ENCODE measurements around the gene PACSIN2.

The PACSIN2 gene

DNA sequence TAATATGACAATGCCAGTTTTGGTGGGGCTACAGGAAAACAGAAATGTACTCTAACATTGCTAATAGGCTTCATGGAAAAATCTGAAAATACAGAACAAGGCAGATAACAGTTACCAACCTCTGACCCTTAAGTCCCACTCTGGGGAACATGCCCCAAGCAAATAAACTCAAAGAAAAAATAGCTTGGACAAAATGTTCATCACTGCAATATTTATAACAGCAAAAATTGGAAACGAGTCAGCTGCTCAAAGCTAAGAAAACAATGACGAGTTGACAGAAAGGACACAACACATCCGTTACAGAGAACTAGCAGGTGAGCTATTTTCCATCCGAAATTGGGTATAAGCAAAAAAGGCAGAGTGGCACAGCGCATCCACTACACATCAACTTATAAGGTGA, 70.5 kb downstream of the PACSIN2 start:
- H3K27me3 ChIP-seq (replicated peaks; ENCODE audit: control insufficient read depth, insufficient read depth, low read length): no peaks in the 10 kb centered on the region

DNA sequence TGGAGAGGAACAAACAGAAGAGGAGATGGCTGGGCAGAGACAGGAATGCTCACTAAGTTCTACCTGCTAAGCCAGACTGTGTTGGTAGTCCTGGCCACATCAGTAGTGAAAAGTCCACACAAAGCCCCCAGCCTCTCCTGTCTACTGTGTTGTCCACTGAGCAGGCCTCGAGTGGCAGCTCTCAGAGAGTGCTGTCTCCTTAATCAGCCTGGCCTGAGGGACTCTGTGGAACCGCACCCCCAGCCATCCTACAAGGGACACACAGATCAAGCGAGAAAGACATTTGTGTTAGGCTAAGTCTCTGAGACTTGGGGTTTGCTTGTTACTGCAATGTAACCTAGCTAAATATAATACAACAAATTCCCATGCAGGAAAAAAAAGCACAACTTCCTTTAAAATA, 71.0 kb downstream of the PACSIN2 start:
- Histone ChIP-seq H3K36me3 (ENCODE audit: control insufficient read depth, insufficient read depth, low read length) (no peaks in the 10 kb centered on the region; the same call in none of the 2 replicates), H3K27me3 (replicated peaks; ENCODE audit: control insufficient read depth, insufficient read depth, low read length) (no peaks in the 10 kb centered on the region), H3K4me3 (replicated peaks; ENCODE audit: low read depth, low read length) (no peak overlapping the region)
- TF ChIP-seq, protein P1, sequence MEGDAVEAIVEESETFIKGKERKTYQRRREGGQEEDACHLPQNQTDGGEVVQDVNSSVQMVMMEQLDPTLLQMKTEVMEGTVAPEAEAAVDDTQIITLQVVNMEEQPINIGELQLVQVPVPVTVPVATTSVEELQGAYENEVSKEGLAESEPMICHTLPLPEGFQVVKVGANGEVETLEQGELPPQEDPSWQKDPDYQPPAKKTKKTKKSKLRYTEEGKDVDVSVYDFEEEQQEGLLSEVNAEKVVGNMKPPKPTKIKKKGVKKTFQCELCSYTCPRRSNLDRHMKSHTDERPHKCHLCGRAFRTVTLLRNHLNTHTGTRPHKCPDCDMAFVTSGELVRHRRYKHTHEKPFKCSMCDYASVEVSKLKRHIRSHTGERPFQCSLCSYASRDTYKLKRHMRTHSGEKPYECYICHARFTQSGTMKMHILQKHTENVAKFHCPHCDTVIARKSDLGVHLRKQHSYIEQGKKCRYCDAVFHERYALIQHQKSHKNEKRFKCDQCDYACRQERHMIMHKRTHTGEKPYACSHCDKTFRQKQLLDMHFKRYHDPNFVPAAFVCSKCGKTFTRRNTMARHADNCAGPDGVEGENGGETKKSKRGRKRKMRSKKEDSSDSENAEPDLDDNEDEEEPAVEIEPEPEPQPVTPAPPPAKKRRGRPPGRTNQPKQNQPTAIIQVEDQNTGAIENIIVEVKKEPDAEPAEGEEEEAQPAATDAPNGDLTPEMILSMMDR (IDR thresholded peaks at IDR 0.05; ENCODE audit: insufficient read depth, low read length, poor library complexity, severe bottlenecking): no peak
- no peak for DNase-seq (ENCODE audit: extremely low read depth, insufficient read length)

More for the DNA sequence above, 70.5 kb downstream of the PACSIN2 start:
- H3K36me3 ChIP-seq (ENCODE audit: control insufficient read depth, insufficient read depth, low read length): peaks cover 1% of the 10 kb centered on the region
- H3K4me3 ChIP-seq (replicated peaks; ENCODE audit: low read depth, low read length): no peak overlapping the region
- DNase-seq (ENCODE audit: extremely low read depth, insufficient read length): no peak
- TF ChIP-seq, protein P1 (IDR thresholded peaks at IDR 0.05; ENCODE audit: insufficient read depth, low read length, poor library complexity, severe bottlenecking): no peak

DNA sequence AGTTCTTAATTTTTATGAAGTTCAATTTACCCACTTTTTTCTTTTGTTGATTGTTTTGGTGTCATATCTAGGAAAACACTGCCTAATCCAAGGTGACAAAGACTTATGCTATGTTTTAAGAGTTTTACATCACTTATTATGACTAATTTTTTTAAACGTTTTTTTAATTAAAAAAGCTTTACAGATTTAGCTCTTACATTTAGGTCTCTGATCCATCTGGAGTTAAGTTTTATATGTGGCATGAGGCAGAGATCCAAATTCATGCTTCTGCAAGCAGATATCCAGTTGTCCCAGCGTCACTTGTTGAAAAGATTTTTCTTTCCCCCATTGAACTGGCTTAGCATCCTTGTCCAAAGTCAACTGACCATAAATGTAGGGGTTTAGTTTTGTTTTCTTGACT, 72.6 kb downstream of the PACSIN2 start:
- no peak overlapping the region for H3K4me3 ChIP-seq (replicated peaks; ENCODE audit: low read depth, low read length)
- TF ChIP-seq, protein P1 (IDR thresholded peaks at IDR 0.05; ENCODE audit: insufficient read depth, low read length, poor library complexity, severe bottlenecking): no peak
- no peak for DNase-seq (ENCODE audit: extremely low read depth, insufficient read length)
- H3K27me3 ChIP-seq (replicated peaks; ENCODE audit: control insufficient read depth, insufficient read depth, low read length): no peaks in the 10 kb centered on the region
- no peaks in the 10 kb centered on the region; the same call in none of the 2 replicates for H3K36me3 ChIP-seq (ENCODE audit: control insufficient read depth, insufficient read depth, low read length)

DNA sequence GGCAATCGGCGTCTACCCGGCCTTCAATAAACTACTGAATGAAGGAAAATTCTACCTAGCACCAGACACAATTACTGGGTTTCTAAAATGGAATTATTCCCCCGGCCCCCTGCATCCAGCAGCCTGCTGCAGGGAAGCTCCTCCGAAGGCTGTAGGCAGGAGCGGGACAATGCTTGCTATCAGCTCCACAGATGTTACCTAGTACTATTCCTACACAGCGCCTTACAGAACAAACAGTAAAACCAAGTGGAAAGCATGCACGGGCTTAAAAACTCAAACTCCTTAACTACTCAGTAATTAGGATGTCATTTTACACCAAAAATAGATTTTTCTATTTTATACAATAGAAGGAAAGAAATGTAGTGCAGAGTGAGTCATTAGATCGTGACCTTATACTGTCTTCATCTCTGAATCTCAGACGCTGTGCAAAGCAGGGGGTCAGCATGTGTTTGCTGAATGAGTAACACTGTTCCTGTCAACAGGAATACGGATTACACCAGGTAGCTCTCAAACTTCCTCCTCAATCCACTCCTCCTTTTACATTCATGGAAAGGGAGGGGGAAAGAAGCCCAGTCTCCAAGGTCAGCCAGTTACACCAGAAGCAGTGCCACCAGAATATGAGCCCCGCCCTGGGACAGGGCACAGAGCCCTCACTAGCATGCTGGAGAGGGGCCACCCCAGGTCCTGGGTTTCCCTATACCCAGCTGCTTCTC, 74.9 kb downstream of the PACSIN2 start:
- no peak overlapping the region for H3K4me3 ChIP-seq (replicated peaks; ENCODE audit: low read depth, low read length)
- DNase-seq (ENCODE audit: extremely low read depth, insufficient read length): no peak
- H3K36me3 ChIP-seq (ENCODE audit: control insufficient read depth, insufficient read depth, low read length): no peaks in the 10 kb centered on the region; the same call in none of the 2 replicates
- no peaks in the 10 kb centered on the region for H3K27me3 ChIP-seq (replicated peaks; ENCODE audit: control insufficient read depth, insufficient read depth, low read length)
- TF ChIP-seq, protein P1 (IDR thresholded peaks at IDR 0.05; ENCODE audit: insufficient read depth, low read length, poor library complexity, severe bottlenecking): no peak

DNA sequence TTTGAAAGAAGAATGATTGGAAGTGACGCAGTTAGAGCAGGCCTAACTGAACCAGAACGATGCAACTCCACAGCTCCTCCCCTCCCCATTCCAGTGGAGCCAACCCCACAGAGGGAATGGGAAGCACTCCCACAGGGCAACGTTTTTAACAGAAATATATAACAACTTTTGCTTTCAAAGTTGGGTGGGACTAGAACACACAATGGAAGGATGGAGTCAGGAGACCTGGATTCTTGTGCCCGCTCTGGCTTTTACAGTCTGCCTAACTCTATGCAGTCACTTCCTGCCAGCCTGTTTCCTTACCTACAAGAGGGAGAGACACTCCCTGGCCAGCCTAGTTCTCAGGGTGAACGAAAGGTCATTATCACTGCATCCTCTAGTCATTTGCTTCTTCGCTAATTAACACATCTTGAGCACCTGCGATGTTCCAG, 75.5 kb downstream of the PACSIN2 start:
- H3K36me3 ChIP-seq (ENCODE audit: control insufficient read depth, insufficient read depth, low read length): no peaks in the 10 kb centered on the region; the same call in none of the 2 replicates
- DNase-seq (ENCODE audit: extremely low read depth, insufficient read length): no peak
- no peaks in the 10 kb centered on the region for H3K27me3 ChIP-seq (replicated peaks; ENCODE audit: control insufficient read depth, insufficient read depth, low read length)
- TF ChIP-seq, protein P1 (IDR thresholded peaks at IDR 0.05; ENCODE audit: insufficient read depth, low read length, poor library complexity, severe bottlenecking): no peak
- H3K4me3 ChIP-seq (replicated peaks; ENCODE audit: low read depth, low read length): no peak overlapping the region
